Endothelial cell of umbilical vein (primary cell): ENCODE data around the gene NSUN6.

Source experiments
- EZH2 ChIP-seq: IDR thresholded peaks from 2 replicates; pipeline ENCODE4 v1.6.1; 2012; ENCODE audit warnings: borderline replicate concordance, low read depth, mild to moderate bottlenecking, moderate library complexity, low read length, inconsistent platforms; ENCODE audit not compliant: severe bottlenecking
- TF ChIP-seq, protein P1 (sequence below), 2 donors: IDR thresholded peaks; 1 replicate in 1 of 2; 2 replicates in 1 of 2; pipeline ENCODE4 v1.5.1; 2011; ENCODE audit warnings: low read length in 2 of 2, mild to moderate bottlenecking in 2 of 2, moderate library complexity in 2 of 2, control low read depth in 1 of 2, inconsistent platforms in 1 of 2, low read depth in 1 of 2; ENCODE audit not compliant: insufficient read depth in 1 of 2; ENCODE audit errors: extremely low read depth in 1 of 2

DNA sequence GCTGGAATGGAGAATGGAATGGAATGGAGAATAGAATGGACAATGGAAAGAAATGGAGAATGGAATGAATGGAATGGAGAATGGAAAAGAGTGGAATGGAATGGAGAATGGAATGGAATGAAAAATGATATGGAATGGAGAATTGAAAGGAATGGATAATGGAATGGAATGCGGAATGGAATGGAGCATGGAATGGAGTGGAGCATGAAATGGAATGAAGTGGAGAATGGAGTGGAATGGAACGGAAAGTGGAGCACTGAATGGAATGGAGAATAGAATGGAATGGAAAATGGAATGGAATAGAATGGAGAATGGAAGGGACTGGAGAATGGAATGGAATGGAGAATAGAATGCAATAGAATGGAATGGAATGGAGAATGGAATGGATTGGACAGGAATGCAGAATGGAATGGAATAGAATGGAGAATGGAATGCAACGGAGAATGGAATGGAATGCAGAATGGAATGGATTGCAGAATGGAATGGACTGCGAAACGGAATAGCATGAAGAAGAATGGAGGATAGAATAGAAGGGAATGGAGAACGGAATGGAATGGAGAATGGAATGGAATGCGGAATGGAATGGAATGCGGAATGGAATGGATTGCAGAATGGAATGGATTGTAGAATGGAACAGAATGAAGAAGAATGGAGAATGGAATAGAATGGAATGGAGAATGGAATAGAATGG lies 89.4 kb downstream of the NSUN6 start:
- no peak for TF ChIP-seq EZH2
- TF ChIP-seq, protein P1, sequence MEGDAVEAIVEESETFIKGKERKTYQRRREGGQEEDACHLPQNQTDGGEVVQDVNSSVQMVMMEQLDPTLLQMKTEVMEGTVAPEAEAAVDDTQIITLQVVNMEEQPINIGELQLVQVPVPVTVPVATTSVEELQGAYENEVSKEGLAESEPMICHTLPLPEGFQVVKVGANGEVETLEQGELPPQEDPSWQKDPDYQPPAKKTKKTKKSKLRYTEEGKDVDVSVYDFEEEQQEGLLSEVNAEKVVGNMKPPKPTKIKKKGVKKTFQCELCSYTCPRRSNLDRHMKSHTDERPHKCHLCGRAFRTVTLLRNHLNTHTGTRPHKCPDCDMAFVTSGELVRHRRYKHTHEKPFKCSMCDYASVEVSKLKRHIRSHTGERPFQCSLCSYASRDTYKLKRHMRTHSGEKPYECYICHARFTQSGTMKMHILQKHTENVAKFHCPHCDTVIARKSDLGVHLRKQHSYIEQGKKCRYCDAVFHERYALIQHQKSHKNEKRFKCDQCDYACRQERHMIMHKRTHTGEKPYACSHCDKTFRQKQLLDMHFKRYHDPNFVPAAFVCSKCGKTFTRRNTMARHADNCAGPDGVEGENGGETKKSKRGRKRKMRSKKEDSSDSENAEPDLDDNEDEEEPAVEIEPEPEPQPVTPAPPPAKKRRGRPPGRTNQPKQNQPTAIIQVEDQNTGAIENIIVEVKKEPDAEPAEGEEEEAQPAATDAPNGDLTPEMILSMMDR (IDR thresholded peaks at IDR 0.05; ENCODE audit: extremely low read depth in 1 of 2, insufficient read depth in 1 of 2, low read depth in 1 of 2, low read length in 2 of 2) = no peak
